ENCODE measurements around the gene STAT1. TPM values are rescaled to one million over a fixed set of nuclear protein-coding genes. Genes with fewer than 3 reads are reported as not detected.

The STAT1 gene
- polyA plus RNA-seq, 1 donor from 2014 or later, result 73.8 TPM

DNA sequence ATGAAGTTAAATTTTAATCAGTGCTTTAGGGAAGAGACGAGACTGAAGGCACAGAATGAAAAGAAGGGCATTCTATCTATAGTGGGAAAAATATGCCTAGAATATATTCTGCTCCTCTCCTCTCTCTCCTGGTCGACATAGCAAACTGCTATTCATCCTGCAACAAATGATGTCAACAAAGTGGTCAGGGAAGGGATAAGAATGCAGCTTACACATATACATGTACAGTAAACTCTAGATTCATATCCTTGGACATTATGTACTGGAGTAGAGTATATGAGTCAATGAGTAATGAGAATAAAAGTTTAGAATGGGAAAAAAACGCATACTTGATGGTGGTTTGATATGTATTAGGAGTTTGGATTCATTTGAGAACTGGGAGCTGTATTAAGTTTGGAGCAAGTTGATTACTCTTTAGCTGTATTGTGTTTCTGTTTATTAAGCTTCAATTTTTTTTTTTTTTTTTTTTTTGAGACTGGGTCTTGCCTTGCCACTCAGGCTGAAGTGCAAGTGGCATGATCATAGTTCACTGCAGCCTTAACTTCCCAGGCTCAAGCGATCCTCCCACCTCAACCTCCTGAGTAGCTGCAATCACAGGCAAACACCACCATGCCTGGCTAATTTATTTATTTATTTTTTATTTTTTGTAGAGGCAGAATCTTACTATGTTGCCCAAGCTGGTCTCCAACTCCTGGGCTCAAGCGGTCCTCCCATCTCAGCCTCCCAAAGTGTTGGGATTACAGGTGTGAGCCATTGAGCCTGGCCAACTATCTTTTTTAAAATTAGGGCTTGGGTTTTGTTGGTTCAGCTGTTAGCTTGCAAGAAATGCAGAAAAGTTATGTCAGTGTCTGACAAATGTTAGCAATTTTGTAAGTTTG is 53.8 kb downstream of the STAT1 start:
- H3K4me1 Mint-ChIP-seq, result peaks cover 2 to 21% (median 19%) of the 10 kb centered on the region in 3 donors
- no peaks in the 10 kb centered on the region for H3K9me3 Mint-ChIP-seq
- H3K27ac Mint-ChIP-seq, result no peak overlapping the region
- H3K27me3 Mint-ChIP-seq, result no peaks in the 10 kb centered on the region
- H3K36me3 Mint-ChIP-seq, result peaks cover 16% of the 10 kb centered on the region
- no peak overlapping the region for H3K4me3 Mint-ChIP-seq

DNA sequence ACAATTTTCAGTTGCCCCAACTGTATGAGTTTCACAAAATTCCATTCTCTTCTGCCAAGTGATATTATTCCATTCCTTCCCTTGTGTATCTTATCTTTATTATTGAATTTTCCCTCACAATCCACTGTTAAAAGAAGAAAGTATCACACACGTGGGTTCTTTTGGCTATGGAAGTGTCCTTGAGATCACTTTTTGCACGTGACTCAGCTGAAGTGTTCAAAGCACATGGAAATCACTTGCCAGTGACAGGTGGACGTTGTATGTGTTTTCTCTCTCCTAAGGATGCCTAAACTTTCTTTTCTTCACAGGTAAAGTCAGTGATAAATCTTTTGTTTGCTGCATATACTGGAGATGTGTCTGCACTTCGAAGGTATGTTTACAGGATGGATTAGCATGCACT is 60.7 kb downstream of the STAT1 start:
- no peaks in the 10 kb centered on the region for H3K27me3 Mint-ChIP-seq
- peak overlapping the region in 1 of 3 donors; percentile 84 for H3K27ac Mint-ChIP-seq
- H3K36me3 Mint-ChIP-seq, result peaks cover 13% of the 10 kb centered on the region

DNA sequence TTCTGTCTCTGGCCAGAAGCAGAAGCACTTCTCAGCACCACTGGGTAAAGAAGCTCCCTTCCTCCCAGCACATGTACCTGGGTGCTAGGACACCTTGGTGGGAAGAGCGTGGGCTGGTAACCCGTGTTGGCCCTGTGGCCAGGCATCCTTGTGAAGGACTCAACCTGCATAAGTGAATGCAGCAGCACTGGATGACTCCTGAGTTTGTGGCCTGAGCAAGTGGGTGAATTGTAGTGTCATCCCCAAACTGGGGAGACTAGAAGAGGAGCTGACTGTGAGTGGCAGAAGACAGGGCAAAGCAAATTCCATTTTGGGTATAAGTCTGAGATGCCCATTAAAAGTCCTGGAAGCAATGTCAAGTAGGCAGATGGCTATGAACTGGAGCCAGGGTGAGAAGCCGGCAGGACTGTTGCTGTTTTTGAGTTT is 63.4 kb downstream of the STAT1 start:
- H3K27me3 Mint-ChIP-seq, result no peaks in the 10 kb centered on the region
- no peak overlapping the region for H3K27ac Mint-ChIP-seq
- H3K9me3 Mint-ChIP-seq, result peaks cover 0 to 2% (median 0%) of the 10 kb centered on the region in 3 donors
- H3K36me3 Mint-ChIP-seq, result peaks cover 3% of the 10 kb centered on the region
- H3K4me1 Mint-ChIP-seq, result peaks cover 14 to 19% (median 15%) of the 10 kb centered on the region in 3 donors
- no peak overlapping the region for H3K4me3 Mint-ChIP-seq

More for the DNA sequence above, 60.7 kb downstream of the STAT1 start:
- Mint-ChIP-seq H3K4me3 (no peak overlapping the region), H3K4me1 (peaks cover 0 to 3% (median 2%) of the 10 kb centered on the region in 3 donors), H3K9me3 (peaks cover 0 to 2% (median 0%) of the 10 kb centered on the region in 3 donors)

DNA sequence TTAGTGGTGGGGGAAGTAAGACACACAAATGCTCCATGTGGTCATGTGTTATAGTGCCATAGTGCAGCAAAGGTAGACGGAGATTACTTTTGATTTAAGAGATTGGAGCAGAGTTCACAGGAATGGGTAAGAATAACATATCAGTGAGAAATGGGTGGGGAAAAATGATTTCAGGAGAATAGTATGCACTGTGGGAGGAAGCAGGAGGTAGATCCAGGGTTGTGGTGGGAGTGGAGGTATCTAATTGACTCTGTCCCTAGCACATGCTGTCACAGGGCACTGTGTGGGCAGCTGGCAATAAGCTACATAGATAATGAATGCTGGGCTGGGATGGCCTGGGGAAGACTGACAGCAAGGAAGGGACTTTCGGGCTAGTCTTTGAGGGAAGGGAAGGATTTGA is 65.3 kb downstream of the STAT1 start:
- Mint-ChIP-seq H3K36me3 (peaks cover 2% of the 10 kb centered on the region), H3K27ac (no peak overlapping the region), H3K27me3 (no peaks in the 10 kb centered on the region), H3K4me3 (no peak overlapping the region), H3K4me1 (peaks cover 14 to 19% (median 15%) of the 10 kb centered on the region in 3 donors), H3K9me3 (no peaks in the 10 kb centered on the region)

DNA sequence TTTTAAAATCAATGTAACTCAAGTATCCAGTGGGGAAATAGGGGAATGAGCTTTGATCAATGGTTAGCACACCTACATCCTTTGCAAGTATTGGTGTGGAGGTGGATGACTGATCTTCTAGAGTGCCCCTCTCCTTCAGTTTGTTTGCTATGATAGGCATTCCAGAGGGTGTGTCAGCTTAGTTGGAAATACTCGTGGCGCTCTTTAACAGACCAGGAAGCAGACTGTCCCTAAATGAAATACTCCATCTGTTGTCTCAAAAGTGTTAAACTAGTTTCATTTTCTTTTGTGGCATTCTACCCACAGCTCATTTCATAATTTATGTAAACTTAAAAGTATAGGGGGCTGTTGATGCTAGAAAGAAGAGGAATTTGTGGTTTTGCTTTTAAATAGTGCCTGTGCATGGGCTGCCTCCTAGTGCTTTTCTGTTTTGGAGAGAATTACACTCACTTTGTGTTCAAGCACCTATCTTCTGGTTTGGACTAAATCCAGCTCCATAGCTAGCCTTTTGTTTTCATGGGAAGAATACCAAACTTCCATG is 66.2 kb downstream of the STAT1 start:
- Mint-ChIP-seq H3K27ac (peak overlapping the region; percentile 40 to 50 (median 49)), H3K9me3 (no peaks in the 10 kb centered on the region), H3K36me3 (peaks cover 2% of the 10 kb centered on the region), H3K4me1 (peaks cover 14 to 19% (median 15%) of the 10 kb centered on the region in 3 donors), H3K4me3 (peak overlapping the region in 1 of 4 donors; percentile 13), H3K27me3 (no peaks in the 10 kb centered on the region)

DNA sequence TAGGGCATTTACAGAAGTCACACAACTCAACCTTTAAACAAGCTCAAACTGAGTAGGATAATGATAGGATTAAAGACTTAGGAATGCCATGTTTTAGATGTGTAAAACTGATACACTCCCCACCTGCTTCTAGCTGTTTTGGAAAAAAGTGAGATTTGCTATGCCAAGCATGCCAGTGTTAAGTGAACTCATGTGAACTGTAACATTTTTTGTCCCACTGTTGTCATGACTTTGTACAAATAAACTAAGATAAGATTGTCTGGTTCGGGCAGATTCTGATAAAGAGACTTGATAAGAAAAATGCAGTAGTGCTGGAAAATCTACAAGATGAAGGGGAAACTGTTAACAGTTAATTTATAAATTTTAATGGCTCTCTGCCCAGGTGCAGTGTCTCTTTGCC is 66.8 kb downstream of the STAT1 start:
- H3K9me3 Mint-ChIP-seq, result no peaks in the 10 kb centered on the region
- peaks cover 2% of the 10 kb centered on the region for H3K36me3 Mint-ChIP-seq
- H3K4me1 Mint-ChIP-seq, result peaks cover 14 to 19% (median 15%) of the 10 kb centered on the region in 3 donors
- no peak overlapping the region for H3K4me3 Mint-ChIP-seq
- no peaks in the 10 kb centered on the region for H3K27me3 Mint-ChIP-seq
- H3K27ac Mint-ChIP-seq, result peak overlapping the region in 1 of 3 donors; percentile 15

DNA sequence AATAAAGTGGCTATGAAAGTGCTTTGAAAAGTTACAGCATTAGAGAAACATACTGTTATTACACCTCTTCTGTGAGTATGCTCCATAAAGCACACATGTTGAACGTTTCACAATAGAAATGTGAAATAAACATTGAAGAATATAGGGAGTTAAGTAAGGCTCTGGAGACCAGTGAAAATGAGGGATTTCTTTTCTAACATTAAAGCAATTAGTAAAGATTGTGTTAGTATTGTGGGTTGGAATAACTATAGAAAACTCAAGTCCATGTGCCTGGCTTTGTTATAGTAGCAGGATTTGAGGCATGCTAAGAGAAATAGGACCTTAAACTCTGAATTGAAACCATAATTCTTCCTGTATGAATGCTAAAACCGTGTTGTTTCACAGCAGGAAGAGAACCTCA is 70.3 kb downstream of the STAT1 start:
- Mint-ChIP-seq H3K4me1 (peaks cover 16 to 19% (median 18%) of the 10 kb centered on the region in 3 donors), H3K27me3 (no peaks in the 10 kb centered on the region), H3K9me3 (no peaks in the 10 kb centered on the region), H3K4me3 (no peak overlapping the region), H3K27ac (no peak overlapping the region), H3K36me3 (peaks cover 2% of the 10 kb centered on the region)

DNA sequence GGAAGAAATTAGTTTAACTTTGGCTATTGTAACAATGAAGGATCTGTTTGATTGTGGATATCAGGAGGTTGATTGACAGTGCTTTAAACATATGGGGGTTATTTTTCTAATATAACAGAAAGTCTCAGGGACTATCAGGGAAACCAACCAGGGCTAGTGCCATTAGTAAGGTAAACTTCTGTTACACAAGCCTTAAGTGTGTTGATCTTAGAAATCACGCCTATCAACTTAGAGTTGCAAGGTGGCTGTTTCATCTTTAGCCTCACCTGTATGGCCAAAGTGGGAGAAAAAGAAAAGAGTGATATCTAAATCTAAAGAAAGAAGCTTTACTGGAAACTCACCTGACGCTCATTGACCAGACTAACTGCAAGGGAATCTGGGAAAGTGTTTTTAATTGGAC is 71.3 kb downstream of the STAT1 start:
- peaks cover 2% of the 10 kb centered on the region for H3K36me3 Mint-ChIP-seq
- H3K4me3 Mint-ChIP-seq, result no peak overlapping the region
- no peaks in the 10 kb centered on the region for H3K9me3 Mint-ChIP-seq
- H3K27me3 Mint-ChIP-seq, result no peaks in the 10 kb centered on the region
- H3K27ac Mint-ChIP-seq, result no peak overlapping the region
- H3K4me1 Mint-ChIP-seq, result peaks cover 14 to 16% (median 14%) of the 10 kb centered on the region in 3 donors

DNA sequence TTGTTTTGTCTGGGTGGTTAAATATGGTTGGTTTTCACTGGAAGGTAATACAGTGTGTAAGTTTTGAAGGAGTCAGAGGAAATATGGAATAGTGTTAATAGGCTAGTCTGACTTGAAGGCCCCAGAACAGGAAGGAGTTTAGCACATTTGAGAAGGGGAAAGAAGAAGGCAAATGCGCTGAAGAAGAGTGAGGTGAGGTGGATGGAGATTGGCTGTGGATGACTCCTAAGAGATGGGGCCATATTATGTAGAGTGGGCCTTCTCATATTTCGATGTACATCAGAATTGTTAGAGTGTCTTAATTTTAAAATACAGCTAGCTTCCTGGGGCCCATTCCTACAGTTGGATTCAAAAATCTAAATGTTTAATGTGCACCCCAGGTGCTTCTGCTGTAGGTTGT is 72.4 kb downstream of the STAT1 start:
- no peak overlapping the region for H3K4me3 Mint-ChIP-seq
- peaks cover 4 to 10% (median 8%) of the 10 kb centered on the region in 3 donors for H3K4me1 Mint-ChIP-seq
- H3K9me3 Mint-ChIP-seq, result no peaks in the 10 kb centered on the region
- peaks cover under 1% of the 10 kb centered on the region for H3K36me3 Mint-ChIP-seq
- H3K27me3 Mint-ChIP-seq, result no peaks in the 10 kb centered on the region
- H3K27ac Mint-ChIP-seq, result no peak overlapping the region

DNA sequence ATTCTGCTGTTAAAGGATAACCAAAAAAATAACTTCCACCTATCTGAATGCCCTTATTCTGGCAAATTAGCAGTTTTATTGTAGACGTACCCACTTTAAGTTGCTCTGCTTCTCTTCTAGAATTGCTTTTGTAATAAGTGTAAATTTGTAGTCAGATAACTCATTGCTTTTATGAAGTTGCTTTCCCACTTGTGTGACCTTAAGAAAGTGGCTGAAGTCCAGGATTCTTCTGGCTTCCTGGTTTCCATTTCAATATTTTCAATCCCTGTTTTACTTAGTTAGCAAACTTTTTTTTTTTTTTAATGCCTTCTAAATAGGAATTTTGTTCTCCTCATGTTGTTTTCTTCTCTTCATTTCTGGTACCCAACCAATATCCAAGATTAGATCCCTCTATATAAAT is 73.5 kb downstream of the STAT1 start:
- H3K36me3 Mint-ChIP-seq, result no peaks in the 10 kb centered on the region
- no peak overlapping the region for H3K27ac Mint-ChIP-seq
- no peaks in the 10 kb centered on the region for H3K27me3 Mint-ChIP-seq
- H3K9me3 Mint-ChIP-seq, result no peaks in the 10 kb centered on the region
- H3K4me3 Mint-ChIP-seq, result no peak overlapping the region
- peaks cover 0 to 7% (median 7%) of the 10 kb centered on the region in 3 donors for H3K4me1 Mint-ChIP-seq

DNA sequence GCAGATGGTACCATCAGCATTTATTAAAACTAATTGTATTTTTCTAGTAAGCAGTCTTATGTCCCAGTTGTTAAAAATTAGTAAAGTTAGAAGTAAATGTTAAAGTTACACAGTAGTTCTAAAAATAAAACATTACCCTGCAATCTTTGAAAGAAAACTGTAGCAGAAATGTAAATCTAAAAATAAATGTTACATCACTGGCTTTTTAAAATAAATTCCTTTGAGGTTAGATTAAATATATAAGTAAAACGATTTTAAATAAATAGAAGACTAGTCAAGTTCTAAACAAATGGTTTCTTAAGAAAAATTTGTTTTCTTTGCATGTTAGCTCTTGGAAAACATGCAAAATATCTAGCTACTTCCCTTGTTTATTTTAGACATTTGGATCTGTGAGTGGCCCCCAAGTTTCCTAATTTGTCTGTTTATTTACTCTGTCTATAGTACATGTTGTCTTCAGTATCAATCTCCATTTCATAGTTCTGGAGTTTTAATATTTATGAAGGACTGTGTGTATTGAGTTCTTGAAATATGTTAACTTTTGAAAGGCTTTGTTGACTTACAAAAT is 75.1 kb downstream of the STAT1 start:
- Mint-ChIP-seq H3K4me1 (peaks cover 3 to 9% (median 8%) of the 10 kb centered on the region in 3 donors), H3K9me3 (no peaks in the 10 kb centered on the region), H3K27me3 (no peaks in the 10 kb centered on the region), H3K4me3 (no peak overlapping the region), H3K27ac (no peak overlapping the region), H3K36me3 (no peaks in the 10 kb centered on the region)

DNA sequence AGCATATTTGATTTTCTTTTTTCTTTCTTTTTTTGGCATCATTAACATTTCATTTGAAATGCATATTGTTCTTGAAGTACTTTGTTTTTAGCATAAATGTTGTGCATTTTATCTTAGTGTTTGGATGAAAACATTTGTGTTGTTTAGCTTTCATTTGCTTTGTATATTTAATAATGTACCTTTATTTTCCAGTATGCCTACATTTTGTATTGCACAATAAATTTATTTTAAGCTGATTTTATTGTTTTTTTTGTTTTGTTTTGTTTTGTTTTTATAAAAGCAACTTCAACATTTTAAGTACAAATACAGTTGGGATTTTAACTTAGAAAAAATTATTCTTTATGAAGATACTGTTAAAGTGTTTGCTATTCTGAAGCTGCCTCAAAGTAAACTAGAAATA is 78.9 kb downstream of the STAT1 start:
- Mint-ChIP-seq H3K9me3 (no peaks in the 10 kb centered on the region), H3K27ac (no peak overlapping the region), H3K4me3 (no peak overlapping the region), H3K4me1 (peaks cover 5 to 9% (median 9%) of the 10 kb centered on the region in 3 donors), H3K27me3 (no peaks in the 10 kb centered on the region), H3K36me3 (peaks cover 3% of the 10 kb centered on the region)

DNA sequence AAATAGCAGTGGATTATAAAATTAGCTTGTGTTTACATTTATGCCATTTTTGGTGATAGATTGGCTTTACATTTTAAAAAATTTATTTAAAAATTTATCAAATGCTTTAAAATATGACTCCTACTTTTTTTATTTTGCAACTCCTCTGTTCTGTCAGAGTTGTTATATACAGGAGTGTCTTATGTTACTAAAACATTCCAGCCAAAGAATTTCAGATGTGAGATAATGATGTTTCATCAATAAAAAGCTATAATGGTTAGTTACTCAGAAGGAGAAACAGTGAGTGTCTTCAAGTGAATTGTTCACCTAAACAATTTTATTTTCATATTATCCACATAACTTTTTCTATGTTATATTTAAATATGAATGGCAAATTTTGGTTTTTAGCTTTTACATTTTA is 80.6 kb downstream of the STAT1 start:
- Mint-ChIP-seq H3K4me3 (no peak overlapping the region), H3K27ac (no peak overlapping the region), H3K9me3 (no peaks in the 10 kb centered on the region), H3K27me3 (no peaks in the 10 kb centered on the region), H3K36me3 (peaks cover 9% of the 10 kb centered on the region), H3K4me1 (peaks cover 4 to 5% (median 5%) of the 10 kb centered on the region in 3 donors)

DNA sequence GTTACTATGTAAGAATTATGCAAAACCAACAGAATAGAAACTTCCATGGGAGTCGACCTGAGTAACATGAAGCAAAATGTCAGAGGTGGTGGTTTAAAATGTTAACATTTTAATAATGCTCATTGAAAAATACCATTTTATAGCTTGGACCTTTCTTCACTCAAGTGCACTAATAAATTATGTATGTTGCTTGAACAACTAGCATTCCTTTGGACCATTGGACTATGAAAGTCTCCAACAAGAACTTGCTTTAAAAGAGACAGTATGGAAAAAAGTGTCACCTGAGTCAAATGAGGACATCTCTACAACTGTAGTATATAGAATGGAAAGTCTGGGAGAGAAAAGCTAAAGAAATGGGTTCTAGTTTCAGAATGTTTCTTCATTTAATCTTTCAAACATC is 81.5 kb downstream of the STAT1 start:
- Mint-ChIP-seq H3K9me3 (no peaks in the 10 kb centered on the region), H3K27me3 (no peaks in the 10 kb centered on the region), H3K27ac (no peak overlapping the region), H3K36me3 (peaks cover 10% of the 10 kb centered on the region), H3K4me1 (peaks cover 4 to 5% (median 5%) of the 10 kb centered on the region in 3 donors), H3K4me3 (no peak overlapping the region)

DNA sequence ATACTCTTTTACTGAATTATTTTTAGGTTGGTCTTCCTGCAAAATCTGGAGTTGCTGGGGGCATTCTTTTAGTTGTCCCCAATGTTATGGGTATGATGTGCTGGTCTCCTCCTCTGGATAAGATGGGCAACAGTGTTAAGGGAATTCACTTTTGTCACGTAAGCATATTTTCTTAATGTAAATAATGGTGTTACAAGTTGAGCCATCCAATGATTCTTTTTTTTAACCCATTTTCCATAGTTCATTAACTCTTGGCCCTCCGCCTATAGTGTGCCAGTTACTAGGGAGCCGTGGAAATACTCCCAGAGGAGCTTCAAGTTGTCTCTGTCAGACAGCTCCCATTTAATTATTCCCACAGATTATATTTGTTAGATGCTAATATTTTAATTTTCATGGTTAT is 83.6 kb downstream of the STAT1 start:
- peaks cover 10% of the 10 kb centered on the region for H3K36me3 Mint-ChIP-seq
- H3K27ac Mint-ChIP-seq, result no peak overlapping the region
- peaks cover 2 to 5% (median 3%) of the 10 kb centered on the region in 3 donors for H3K4me1 Mint-ChIP-seq
- H3K27me3 Mint-ChIP-seq, result no peaks in the 10 kb centered on the region
- H3K9me3 Mint-ChIP-seq, result no peaks in the 10 kb centered on the region
- no peak overlapping the region for H3K4me3 Mint-ChIP-seq
